ENCODE data around the gene HCN1.
"Not testable (repeated sequence)": the region's sequence is repeated elsewhere in the genome, so short reads cannot be mapped to it uniquely, and the experiment has no call there.

Gene HCN1

DNA sequence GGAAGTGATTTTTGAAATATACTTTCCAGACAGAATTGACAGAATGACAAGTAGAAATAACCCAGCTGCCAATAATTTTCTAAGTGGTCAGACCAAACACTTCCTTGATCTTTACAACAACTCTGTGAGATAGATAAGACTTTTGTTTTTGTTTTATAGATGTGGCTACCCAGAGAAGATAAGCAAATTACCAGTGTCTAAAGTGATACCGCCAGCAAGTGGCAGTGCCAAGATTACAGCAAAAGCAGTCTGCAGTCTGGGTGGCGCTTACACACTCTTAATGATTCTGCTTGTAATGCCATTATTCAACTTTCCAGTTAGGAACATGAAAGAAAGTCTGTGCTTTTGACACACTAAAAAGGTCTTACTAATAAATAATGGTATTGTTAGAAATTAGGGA lies 92.1 kb downstream of the HCN1 start:
- TF ChIP-seq, protein P1, sequence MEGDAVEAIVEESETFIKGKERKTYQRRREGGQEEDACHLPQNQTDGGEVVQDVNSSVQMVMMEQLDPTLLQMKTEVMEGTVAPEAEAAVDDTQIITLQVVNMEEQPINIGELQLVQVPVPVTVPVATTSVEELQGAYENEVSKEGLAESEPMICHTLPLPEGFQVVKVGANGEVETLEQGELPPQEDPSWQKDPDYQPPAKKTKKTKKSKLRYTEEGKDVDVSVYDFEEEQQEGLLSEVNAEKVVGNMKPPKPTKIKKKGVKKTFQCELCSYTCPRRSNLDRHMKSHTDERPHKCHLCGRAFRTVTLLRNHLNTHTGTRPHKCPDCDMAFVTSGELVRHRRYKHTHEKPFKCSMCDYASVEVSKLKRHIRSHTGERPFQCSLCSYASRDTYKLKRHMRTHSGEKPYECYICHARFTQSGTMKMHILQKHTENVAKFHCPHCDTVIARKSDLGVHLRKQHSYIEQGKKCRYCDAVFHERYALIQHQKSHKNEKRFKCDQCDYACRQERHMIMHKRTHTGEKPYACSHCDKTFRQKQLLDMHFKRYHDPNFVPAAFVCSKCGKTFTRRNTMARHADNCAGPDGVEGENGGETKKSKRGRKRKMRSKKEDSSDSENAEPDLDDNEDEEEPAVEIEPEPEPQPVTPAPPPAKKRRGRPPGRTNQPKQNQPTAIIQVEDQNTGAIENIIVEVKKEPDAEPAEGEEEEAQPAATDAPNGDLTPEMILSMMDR (IDR thresholded peaks at IDR 0.05; ENCODE audit: borderline replicate concordance, control extremely low read depth, extremely low read depth, insufficient read depth, missing control alignments) = no peak
- in situ Hi-C loops (cut with MboI; ENCODE audit: low sequenced_read_pairs, unreplicated experiment) = no loop called here
- DNase-seq (ENCODE audit: low spot score) = no peak

DNA sequence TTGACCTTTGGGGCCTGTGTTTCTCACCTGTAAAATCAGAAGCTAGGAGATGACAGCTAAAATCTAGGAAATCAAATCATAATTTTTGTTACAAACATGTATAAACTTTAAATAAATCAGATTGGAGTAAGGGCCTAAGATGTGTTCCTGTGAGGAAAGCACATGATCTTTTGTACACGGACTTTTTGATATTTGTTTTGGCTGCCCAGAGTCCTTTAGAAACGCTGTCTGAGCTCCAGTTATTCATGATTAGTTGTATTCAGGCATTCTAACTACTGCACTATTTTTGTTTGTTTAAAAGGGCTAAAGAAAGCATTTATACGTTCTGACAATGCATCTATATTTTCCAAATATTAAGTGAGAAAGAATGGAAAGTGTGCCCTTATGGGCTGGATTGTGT lies 94.8 kb downstream of the HCN1 start:
- no peak for DNase-seq (ENCODE audit: low spot score)
- TF ChIP-seq, protein P1 (IDR thresholded peaks at IDR 0.05; ENCODE audit: borderline replicate concordance, control extremely low read depth, extremely low read depth, insufficient read depth, missing control alignments) = no peak
- in situ Hi-C loops (cut with MboI; ENCODE audit: low sequenced_read_pairs, unreplicated experiment) = no loop called here

DNA sequence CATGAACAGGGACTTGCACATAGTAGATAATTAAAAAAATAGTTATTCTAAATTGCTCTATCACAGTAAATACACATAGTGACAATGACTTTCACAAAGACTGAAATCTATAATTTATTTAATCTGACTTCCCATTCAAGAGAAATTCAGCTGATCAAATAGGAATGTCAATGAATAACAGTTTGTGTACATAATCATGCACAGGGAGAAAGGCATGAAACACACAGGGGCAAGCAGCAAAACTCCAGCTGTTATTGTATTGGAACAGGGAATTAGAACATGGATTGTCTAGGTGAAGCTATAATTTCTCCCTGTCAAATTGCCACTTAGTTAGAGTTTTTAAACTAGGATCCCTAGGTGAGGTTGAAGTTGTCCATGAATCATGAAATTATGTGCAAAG lies 99.9 kb downstream of the HCN1 start:
- no peak for DNase-seq (ENCODE audit: low spot score)
- in situ Hi-C loops (cut with MboI; ENCODE audit: low sequenced_read_pairs, unreplicated experiment) = no loop called here
- TF ChIP-seq, protein P1 (IDR thresholded peaks at IDR 0.05; ENCODE audit: borderline replicate concordance, control extremely low read depth, extremely low read depth, insufficient read depth, missing control alignments) = no peak

DNA sequence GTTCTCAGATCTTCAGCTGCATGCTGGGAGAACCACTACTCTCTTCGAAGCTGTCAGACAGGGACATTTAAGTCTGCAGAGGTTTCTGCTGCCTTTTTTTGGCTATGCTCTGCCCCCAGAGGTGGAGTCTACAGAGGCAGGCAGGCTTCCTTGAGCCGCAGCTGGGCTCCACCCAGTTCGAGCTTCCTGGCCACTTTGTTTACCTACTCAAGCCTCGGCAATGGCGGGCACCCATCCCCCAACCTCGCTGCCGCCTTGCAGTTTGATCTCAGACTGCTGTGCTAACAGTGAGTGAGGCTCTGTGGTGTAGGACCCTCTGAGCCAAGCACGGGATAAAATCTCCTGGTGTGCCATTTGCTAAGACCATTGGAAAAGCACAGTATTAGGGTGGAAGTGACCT lies 110.2 kb downstream of the HCN1 start:
- in situ Hi-C loops (cut with MboI; ENCODE audit: low sequenced_read_pairs, unreplicated experiment); DNase-seq (ENCODE audit: low spot score): not testable (repeated sequence)

DNA sequence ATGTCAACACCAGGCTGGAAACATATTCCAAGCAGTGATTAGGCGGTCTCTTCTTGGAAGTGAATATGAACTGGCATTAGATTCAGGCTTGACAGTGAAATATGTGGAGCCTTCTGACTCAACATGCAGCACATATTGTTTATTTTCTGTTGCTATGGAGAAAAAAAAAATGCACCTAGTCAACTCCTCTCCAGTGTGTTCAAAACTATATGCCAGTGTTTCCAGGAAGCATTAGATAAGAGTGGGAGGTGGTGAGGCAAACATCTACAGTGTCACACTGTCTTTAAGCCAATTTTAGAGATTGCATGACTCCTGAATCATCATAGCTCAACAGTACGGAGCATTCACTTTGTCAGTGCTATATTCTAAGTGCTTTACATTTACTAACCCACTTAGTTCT lies 117.9 kb downstream of the HCN1 start:
- no peak for DNase-seq (ENCODE audit: low spot score)
- in situ Hi-C loops (cut with MboI; ENCODE audit: low sequenced_read_pairs, unreplicated experiment) = no loop called here
- TF ChIP-seq, protein P1 (IDR thresholded peaks at IDR 0.05; ENCODE audit: borderline replicate concordance, control extremely low read depth, extremely low read depth, insufficient read depth, missing control alignments) = no peak

DNA sequence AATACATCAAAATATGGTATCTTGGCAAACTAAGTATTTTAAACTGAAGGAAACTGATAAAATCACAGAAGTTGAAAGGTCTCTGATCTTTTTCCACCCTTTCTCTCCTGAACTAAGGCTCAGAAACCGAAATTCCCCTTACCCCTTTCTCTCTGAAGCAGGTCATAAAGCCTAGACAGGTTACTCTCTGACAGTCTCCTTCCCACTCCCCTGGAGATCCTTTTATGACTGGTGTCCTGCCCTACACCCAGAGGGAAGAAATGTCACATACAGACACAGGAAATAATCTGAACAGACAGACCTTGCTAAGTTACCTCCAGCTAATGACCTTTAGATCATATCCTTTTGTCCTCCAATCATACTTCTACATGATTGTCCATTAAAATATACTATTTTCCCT lies 127.4 kb downstream of the HCN1 start:
- in situ Hi-C loops (cut with MboI; ENCODE audit: low sequenced_read_pairs, unreplicated experiment) = no loop called here
- DNase-seq (ENCODE audit: low spot score) = no peak
- TF ChIP-seq, protein P1 (IDR thresholded peaks at IDR 0.05; ENCODE audit: borderline replicate concordance, control extremely low read depth, extremely low read depth, insufficient read depth, missing control alignments) = no peak

DNA sequence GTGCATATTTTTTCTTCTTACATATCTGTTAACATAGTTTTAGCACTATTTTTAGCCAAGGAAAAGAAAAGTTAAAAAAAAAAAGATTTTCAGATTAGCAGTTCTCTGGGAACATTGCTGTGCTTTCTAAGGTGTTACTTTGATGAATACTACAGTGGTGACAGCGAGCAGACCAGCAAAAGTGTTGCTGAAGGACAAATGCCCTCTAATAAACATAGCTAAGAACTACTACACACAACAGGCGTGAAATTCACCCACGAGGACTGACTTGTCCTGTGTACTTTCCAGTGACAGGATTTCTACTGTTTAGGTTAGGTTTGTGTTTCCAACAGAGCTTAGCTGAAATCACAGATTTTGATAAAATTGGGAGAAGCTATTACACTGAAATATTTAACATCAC lies 153.8 kb downstream of the HCN1 start:
- DNase-seq (ENCODE audit: low spot score) = no peak
- TF ChIP-seq, protein P1 (IDR thresholded peaks at IDR 0.05; ENCODE audit: borderline replicate concordance, control extremely low read depth, extremely low read depth, insufficient read depth, missing control alignments) = no peak
- in situ Hi-C loops (cut with MboI; ENCODE audit: low sequenced_read_pairs, unreplicated experiment) = no loop called here

Measured in GM13976 (cell line).